ENCODE results near the gene PGAP6.

The PGAP6 gene

DNA sequence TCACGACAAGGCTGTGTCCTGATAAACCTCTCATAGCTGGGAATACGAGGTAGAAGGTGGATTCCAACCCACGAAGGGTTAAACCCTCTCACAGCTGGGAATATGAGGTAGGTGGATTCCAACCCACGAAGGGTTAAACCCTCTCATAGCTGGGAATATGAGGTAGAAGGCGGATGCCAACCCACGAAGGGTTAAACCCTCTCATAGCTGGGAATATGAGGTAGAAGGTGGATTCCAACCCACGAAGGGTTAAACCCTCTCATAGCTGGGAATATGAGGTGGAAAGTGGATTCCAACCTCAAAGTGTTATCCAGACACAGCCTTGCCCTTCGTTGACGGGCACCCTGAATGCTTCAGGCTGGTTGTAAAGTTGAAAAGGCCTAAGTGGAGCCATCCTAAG, 60.2 kb downstream of the PGAP6 start:
- DNase-seq, result no peak
